GM12891 (cell line): Measurements from ENCODE around the gene TBC1D1.

Experiments
- POLR2A ChIP-seq: IDR thresholded peaks from 2 replicates; pipeline ENCODE4 v1.6.1; 2011; ENCODE audit warnings: low read depth, low read length, control low read depth
- POLR2AphosphoS5 ChIP-seq: IDR thresholded peaks from 2 replicates; pipeline ENCODE4 v1.6.1; 2011; ENCODE audit warnings: low read depth, low read length, control low read depth
- POU2F2 ChIP-seq: IDR thresholded peaks from 2 replicates; pipeline ENCODE4 v1.6.1; 2011; ENCODE audit warnings: low read depth, mild to moderate bottlenecking, control low read depth, low read length, moderate library complexity
- SPI1 ChIP-seq: IDR thresholded peaks from 2 replicates; pipeline ENCODE4 v1.6.1; 2011; ENCODE audit warnings: low read depth, low read length, control low read depth

GRCh38 chr4:38062776-38063097, 171.9 kb downstream of the TBC1D1 start:
- TF ChIP-seq POLR2A (no peak), SPI1 (no peak), POU2F2 (no peak), POLR2AphosphoS5 (no peak)
